Panc1 (cell line): ENCODE measurements around the gene CCZ1. TPM values are rescaled to one million over a fixed set of nuclear protein-coding genes. Genes with fewer than 3 reads are reported as not detected.
"Not testable (repeated sequence)": the region's sequence is repeated elsewhere in the genome, so short reads cannot be mapped to it uniquely, and the experiment has no call there.

Experiments used
- ATAC-seq: fragments of 200-7000 bp; cut with Tn5 transposase; 2 replicates; pipeline ENCODE4 v1.9.1; 2020; ENCODE audit warnings: mild to moderate bottlenecking, moderate library complexity
- BruUV-seq: library from RNA; stranded (reverse); fragments of 400-500 nt; replicated peaks from 2 replicates; lab custom pipeline; 2021; lab: Mats Ljungman, UMichigan
- CTCF ChIA-PET: fragments of 300-600 bp; sonication (Branson Sonifier 250); formaldehyde crosslinking; loops from one replicate; lab custom pipeline; 2022; ENCODE audit warnings: antibody characterized with exemption; lab: Charles Lee
- POLR2A ChIA-PET: fragments of 300-600 bp; sonication (Branson Sonifier 250); formaldehyde crosslinking; loops from one replicate; lab custom pipeline; 2022; ENCODE audit warnings: antibody characterized with exemption; lab: Charles Lee
- DNase-seq: peaks from one replicate; pipeline ENCODE4 v3.0.0-alpha.2; 2010; ENCODE audit warnings: low read depth, low spot score
- H3K27ac ChIP-seq: 2 replicates; pipeline ENCODE4 v1.5.1; 2011; ENCODE audit warnings: mild to moderate bottlenecking, low read length, inconsistent platforms
- H3K27me3 ChIP-seq: fragments of 200-500 bp; sonication (Bioruptor generic); 2 replicates; pipeline ENCODE4 v1.6.0; 2014; ENCODE audit warnings: low read length, inconsistent platforms; ENCODE audit not compliant: control insufficient read depth, insufficient read depth
- H3K36me3 ChIP-seq: fragments of 200-500 bp; sonication (Bioruptor generic); 2 replicates; pipeline ENCODE4 v1.5.1; 2014; ENCODE audit warnings: inconsistent platforms, mild to moderate bottlenecking, low read length, moderate library complexity; ENCODE audit not compliant: control insufficient read depth, insufficient read depth
- H3K4me1 ChIP-seq: 2 replicates; pipeline ENCODE4 v1.5.1; 2011; ENCODE audit warnings: inconsistent platforms, mild to moderate bottlenecking, low read length, moderate library complexity; ENCODE audit not compliant: control insufficient read depth, insufficient read depth
- H3K4me3 ChIP-seq, 2 experiments: 2 replicates each; pipeline ENCODE4 v1.5.1; 2011 to 2012; ENCODE audit warnings: low read depth in 2 of 2, low read length in 2 of 2, mild to moderate bottlenecking in 2 of 2, inconsistent platforms in 1 of 2, moderate library complexity in 1 of 2
- H3K9me3 ChIP-seq: fragments of 200-500 bp; sonication (Bioruptor generic); 2 replicates; pipeline ENCODE4 v1.5.1; 2014; ENCODE audit warnings: low read depth, mild to moderate bottlenecking, inconsistent platforms, low read length, moderate library complexity; ENCODE audit not compliant: control insufficient read depth, insufficient read depth
- POLR2AphosphoS5 ChIP-seq: IDR thresholded peaks from 2 replicates; pipeline ENCODE4 v1.6.1; 2012; ENCODE audit warnings: mild to moderate bottlenecking, low read depth, low read length, moderate library complexity
- SIN3A ChIP-seq: IDR thresholded peaks from 2 replicates; pipeline ENCODE4 v1.6.1; 2012; ENCODE audit warnings: low read depth, mild to moderate bottlenecking, low read length, moderate library complexity, borderline replicate concordance; ENCODE audit not compliant: insufficient read depth
- TCF7L2 ChIP-seq: IDR thresholded peaks from 2 replicates; pipeline ENCODE4 v1.6.1; 2011; ENCODE audit warnings: mild to moderate bottlenecking, low read depth, low read length, inconsistent platforms
- in situ Hi-C: cut with HindIII; loops from 2 replicates; pipeline ENCODE4 v1.10.0; 2016; ENCODE audit warnings: low sequenced_read_pairs, low pct_unique_long_range_greater_than_20kb
- intact Hi-C: fragments of 100-400 bp; cut with micrococcal nuclease; formaldehyde crosslinking; loops from one replicate; pipeline ENCODE4 v1.10.0; 2022; ENCODE audit not compliant: unreplicated experiment
- total RNA-seq: library from RNA; stranded (reverse); gene quantifications from one replicate; pipeline ENCODE4 v1.2.1, GENCODE V29; 2021; ENCODE audit not compliant: unreplicated experiment
- TF ChIP-seq, protein P1 (sequence below): fragments of 450-650 bp; IDR thresholded peaks from 2 replicates; pipeline ENCODE4 v1.5.1; 2017; ENCODE audit warnings: mild to moderate bottlenecking
- TF ChIP-seq, protein P2 (sequence below), 2 experiments: IDR thresholded peaks; 2 replicates each; pipeline ENCODE4 v1.6.1; 2011 to 2012; ENCODE audit warnings: low read depth in 2 of 2, control low read depth in 1 of 2, low read length in 1 of 2, mild to moderate bottlenecking in 1 of 2, moderate library complexity in 1 of 2; ENCODE audit not compliant: insufficient read depth in 1 of 2

The CCZ1 gene
- total RNA-seq, 1 experiment from 2014 or later, result 128 TPM

GRCh38 chr7:5870311-5870710 is 28.2 kb upstream of the CCZ1 start:
- Histone ChIP-seq H3K27ac (no peak overlapping the region), H3K9me3 (no peaks in the 10 kb centered on the region), H3K27me3 (no peaks in the 10 kb centered on the region; the same call in 1 of the 2 replicates), H3K4me1 (no peaks in the 10 kb centered on the region), H3K4me3 (no peak overlapping the region), H3K36me3 (no peaks in the 10 kb centered on the region)
- no peak for DNase-seq
- TF ChIP-seq TCF7L2 (no peak), SIN3A (no peak), POLR2AphosphoS5 (no peak)
- TF ChIP-seq, protein P1, sequence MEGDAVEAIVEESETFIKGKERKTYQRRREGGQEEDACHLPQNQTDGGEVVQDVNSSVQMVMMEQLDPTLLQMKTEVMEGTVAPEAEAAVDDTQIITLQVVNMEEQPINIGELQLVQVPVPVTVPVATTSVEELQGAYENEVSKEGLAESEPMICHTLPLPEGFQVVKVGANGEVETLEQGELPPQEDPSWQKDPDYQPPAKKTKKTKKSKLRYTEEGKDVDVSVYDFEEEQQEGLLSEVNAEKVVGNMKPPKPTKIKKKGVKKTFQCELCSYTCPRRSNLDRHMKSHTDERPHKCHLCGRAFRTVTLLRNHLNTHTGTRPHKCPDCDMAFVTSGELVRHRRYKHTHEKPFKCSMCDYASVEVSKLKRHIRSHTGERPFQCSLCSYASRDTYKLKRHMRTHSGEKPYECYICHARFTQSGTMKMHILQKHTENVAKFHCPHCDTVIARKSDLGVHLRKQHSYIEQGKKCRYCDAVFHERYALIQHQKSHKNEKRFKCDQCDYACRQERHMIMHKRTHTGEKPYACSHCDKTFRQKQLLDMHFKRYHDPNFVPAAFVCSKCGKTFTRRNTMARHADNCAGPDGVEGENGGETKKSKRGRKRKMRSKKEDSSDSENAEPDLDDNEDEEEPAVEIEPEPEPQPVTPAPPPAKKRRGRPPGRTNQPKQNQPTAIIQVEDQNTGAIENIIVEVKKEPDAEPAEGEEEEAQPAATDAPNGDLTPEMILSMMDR, result no peak
- TF ChIP-seq, protein P2, sequence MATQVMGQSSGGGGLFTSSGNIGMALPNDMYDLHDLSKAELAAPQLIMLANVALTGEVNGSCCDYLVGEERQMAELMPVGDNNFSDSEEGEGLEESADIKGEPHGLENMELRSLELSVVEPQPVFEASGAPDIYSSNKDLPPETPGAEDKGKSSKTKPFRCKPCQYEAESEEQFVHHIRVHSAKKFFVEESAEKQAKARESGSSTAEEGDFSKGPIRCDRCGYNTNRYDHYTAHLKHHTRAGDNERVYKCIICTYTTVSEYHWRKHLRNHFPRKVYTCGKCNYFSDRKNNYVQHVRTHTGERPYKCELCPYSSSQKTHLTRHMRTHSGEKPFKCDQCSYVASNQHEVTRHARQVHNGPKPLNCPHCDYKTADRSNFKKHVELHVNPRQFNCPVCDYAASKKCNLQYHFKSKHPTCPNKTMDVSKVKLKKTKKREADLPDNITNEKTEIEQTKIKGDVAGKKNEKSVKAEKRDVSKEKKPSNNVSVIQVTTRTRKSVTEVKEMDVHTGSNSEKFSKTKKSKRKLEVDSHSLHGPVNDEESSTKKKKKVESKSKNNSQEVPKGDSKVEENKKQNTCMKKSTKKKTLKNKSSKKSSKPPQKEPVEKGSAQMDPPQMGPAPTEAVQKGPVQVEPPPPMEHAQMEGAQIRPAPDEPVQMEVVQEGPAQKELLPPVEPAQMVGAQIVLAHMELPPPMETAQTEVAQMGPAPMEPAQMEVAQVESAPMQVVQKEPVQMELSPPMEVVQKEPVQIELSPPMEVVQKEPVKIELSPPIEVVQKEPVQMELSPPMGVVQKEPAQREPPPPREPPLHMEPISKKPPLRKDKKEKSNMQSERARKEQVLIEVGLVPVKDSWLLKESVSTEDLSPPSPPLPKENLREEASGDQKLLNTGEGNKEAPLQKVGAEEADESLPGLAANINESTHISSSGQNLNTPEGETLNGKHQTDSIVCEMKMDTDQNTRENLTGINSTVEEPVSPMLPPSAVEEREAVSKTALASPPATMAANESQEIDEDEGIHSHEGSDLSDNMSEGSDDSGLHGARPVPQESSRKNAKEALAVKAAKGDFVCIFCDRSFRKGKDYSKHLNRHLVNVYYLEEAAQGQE (IDR thresholded peaks at IDR 0.05; ENCODE audit: insufficient read depth in 1 of 2, low read depth in 2 of 2, low read length in 1 of 2), result no peak
- ATAC-seq, result no peak
- in situ Hi-C loops, result no loop called here
- no TSS peak for BruUV-seq
- intact Hi-C loops, result no loop called here
- CTCF ChIA-PET, result no interaction called here
- POLR2A ChIA-PET, result interaction anchor here (0.6 kb wide), 1 partner anchor 20 kb away, joined by 7 read pairs; no protein-coding TSS in a partner anchor

DNA sequence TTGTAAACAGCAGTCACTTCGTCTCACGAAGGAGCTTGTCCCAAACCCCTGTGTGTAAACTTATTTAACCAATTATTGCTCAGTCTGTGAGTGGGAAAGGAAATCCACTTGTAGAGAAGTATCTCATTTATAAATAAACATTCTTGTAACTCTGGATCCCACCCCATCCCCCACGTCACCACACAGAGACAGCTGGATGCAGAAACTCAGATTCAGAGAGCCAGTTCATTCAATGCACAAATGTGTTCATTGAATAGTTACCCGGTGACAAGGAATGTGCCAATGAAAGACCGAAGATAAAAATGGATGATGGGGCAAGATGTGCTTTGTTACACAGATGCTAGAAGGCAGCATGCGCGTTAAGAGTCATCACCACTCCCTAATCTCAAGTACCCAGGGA is 26.2 kb upstream of the CCZ1 start:
- BruUV-seq, result no TSS peak
- CTCF ChIA-PET, result interaction anchor here (0.6 kb wide), 1 partner anchor 1024 kb away, joined by 7 read pairs; no protein-coding TSS in a partner anchor

DNA sequence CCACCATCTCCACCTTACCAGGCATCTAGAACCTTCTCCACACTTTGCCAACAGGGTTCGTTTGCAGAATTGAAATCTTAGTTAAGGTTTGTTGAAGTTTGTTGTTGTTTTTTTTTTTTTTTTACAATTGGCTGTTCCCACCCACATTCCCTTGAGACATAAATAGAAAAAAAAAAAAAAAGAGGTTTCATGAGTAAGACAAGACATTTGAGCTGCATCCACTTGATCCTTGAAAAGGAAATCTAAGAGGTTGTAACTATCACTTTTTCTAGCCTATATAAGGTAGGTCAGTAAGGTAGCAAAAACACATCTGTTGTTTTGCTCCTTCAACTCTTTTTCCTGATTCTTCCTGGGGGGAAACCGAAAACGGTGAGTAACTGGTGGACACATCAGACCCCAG is 18.9 kb upstream of the CCZ1 start:
- H3K36me3 ChIP-seq, ATAC-seq, POLR2A ChIA-PET, BruUV-seq, intact Hi-C loops, H3K9me3 ChIP-seq, in situ Hi-C loops, H3K27me3 ChIP-seq, H3K27ac ChIP-seq, DNase-seq, CTCF ChIA-PET, H3K4me3 ChIP-seq, H3K4me1 ChIP-seq: not testable (repeated sequence)

More for the DNA sequence above, 26.2 kb upstream of the CCZ1 start:
- ATAC-seq (no peak), DNase-seq (no peak)
- no peak overlapping the region for H3K27ac ChIP-seq
- no peaks in the 10 kb centered on the region for H3K4me1 ChIP-seq
- no peak overlapping the region for H3K4me3 ChIP-seq
- H3K27me3 ChIP-seq, result no peaks in the 10 kb centered on the region
- H3K36me3 ChIP-seq, result no peaks in the 10 kb centered on the region
- POLR2A ChIA-PET, result no interaction called here
- in situ Hi-C loops, result no loop called here
- TF ChIP-seq, protein P2 (IDR thresholded peaks at IDR 0.05; ENCODE audit: insufficient read depth in 1 of 2, low read depth in 2 of 2, low read length in 1 of 2), result no peak
- TF ChIP-seq SIN3A (no peak), TCF7L2 (no peak), POLR2AphosphoS5 (no peak)
- TF ChIP-seq, protein P1, result no peak
- intact Hi-C loops, result no loop called here
- no peaks in the 10 kb centered on the region for H3K9me3 ChIP-seq
